ENCODE data around the gene POLR3GL.

The POLR3GL gene

DNA sequence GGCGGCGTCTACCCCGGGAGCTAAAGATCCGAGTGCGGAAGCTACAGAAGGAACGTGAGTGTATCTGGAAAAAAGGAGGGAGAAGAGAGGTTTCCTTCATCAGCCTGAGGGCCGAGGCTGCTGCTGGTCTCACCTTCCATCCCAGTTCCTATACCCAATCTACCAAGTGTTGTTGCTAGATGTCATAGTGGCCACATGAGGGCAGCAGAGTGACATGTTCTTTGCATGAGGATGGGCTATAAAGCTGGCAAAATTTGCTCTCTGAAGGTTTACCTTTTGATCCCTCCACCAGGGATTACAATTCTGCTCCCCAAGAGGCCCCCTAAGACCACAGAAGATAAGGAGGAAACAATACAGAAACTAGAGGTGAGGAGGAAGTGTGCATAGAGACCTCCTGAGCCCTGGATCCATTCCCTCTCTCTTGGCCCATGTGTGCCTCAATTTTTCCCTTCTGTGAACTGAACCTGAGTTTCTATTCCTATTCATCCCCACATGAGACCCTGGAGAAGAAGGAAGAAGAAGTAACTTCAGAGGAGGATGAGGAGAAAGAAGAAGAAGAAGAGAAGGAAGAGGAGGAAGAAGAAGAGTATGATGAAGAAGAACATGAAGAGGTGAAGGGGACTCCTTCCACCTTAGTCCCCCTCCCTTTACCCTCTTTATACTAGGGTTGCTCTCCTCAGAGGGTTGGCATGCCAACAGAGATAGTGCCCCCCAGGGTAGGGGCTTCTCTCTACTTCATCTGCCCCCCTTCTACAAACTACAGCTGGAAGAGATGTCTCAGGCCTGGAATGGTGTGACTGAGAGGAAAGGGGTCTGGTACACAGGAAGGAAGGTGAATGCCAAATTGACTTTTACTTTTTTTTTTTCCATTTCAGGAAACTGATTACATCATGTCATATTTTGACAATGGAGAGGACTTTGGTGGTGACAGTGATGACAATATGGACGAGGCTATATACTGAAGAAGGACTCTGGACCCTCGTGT, 13.3 kb downstream of the POLR3GL start:
- FAIRE-seq: peak; percentile 85

DNA sequence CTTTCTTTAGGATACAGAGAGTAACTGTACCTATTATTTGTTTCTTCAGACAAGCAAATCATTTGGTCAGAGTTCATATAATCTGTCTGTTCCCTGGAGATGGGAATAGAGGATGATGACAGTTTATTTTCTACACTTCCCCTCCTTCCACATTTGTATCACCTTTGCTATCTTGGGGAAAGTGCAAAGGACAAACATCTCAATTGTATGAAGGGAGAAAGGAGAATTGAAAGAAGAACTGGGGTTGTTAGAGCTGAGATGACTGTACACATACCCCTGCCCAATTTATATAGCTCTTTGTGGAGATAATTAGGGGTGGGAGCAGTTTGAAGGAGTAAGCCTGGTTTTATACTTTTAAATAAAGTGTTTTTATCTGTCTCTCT, 14.0 kb downstream of the POLR3GL start:
- no peak for FAIRE-seq

DNA sequence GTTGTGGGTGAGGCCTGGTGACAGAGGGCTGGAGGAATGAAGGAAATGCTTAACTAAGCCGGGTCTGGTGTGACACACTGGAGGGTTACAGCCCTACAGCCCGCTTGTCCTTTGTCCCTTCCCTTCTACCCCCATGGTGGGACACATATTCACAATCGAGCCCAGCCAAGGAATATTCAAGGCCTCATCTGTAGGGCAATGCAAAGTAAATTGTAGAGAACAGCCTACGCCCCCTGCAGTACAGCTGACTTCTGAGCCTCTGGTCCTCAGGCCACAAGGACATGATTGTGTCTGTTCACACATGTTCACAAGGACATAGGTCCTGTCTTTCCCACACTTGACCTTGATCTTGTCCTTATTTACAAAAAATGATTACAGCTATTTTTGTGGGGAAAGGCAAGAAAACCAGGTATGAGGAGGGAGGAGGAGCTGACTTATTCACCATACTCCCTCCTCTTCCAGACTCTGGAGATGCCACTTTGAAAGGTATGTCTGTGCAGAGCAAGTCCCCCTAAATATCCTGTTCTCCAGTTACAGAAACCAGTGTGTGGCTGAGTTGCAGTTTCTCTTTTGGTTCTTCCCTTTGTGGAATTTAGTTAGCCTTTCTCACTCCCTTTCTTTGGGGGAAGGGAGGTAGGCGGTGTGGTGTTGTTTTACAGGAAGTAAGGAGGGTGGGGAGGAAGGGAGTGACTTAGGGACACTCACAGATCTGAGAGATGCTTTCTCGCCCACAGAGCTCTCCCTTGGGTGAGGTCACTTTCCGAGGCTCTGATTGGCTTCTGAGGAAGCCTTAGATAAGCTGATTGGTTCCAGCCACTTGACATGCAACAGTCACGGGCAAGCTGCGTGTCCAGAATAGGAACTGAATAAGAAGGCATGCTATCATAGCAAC, 14.6 kb downstream of the POLR3GL start:
- FAIRE-seq: peak; percentile 87

DNA sequence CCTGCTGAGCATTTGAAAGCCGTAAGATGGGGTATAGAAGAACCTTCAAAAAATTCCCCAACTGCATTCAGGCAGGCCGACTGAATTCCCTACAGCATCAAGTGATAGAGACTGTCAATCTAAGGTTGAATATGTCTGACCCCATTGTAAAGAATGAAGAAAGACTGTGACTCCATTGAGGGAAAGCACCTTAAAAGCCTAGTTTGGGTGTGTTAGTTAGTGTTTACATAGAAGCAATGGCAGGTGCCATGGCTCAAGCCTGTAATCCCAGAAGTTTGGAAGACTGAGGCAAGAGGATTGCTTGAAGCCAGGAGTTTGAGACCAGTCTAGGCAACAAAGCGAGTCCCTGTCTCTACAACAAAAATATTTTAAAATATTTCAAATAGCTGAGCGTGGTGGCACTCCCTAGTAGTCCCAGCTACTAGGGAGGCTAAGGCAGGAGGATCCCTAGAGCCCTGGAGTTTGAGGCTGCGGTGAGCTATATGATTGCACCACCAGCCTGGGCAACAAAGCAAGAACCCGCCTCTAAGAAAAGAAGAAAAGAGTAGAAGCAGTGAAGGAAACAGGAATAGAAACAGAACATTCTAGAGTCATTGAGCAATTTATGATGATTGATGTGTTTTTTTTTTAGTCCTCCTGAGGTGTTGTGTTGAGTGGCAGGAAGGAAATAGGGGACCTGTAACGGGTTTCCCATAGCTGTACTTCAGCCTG, 15.4 kb downstream of the POLR3GL start:
- no peak for FAIRE-seq

DNA sequence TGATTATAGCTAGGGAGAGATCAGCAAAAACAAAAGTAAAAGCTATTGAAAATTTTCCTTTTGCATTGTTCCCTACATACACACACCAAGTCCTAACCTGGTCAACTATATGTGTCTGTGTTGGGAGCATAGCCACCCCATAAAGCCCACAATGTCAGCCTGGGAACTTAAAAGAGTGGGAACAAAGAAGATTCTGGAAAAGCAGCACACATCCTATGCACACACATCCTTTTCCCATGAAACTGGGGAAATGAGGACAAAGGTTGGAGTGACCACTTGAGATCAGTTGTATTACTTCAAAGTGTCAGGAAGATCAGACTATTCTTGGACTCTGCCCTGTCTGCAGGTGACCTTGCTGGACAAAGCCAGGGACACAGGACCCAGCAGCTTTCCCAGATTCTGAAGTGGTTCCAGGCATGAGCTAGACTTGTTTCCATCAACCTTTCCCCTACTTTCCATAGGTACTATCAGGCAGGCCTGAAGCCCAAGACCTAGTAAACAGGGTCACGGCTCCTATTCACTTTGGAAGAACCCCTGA, 16.0 kb downstream of the POLR3GL start:
- FAIRE-seq: no peak

DNA sequence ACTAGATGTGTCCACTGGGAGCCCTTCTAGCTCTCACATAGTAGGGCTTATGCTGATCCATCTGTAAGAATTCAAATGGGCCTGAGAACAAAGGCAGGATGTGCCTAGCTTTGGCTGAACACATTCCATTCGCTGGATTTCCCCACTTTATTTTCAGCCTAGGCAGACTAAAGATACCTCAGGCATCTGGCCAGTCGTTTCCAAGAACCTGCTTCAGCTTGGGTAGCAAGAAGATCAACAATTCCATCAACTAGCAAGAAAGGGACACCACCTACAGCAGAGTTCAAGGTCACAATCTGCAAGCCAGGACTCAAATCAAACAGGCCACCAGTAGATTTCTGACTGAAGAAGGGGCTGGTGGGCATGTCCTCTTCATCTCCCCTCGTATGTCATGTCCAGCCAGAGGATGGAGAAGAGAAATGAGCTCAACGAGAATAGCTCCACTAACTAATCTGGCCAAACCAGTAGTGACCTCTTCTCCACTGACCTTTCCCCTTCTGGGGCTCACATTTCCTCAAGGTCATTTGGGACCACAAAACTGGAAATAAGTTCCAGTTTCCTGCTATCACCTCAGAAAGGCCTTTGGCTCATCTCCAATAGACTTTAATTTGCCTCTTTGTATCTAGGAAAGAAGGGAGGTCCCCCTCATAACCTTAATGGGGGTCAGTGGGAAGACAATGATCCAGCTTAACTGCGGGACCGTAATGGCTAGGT, 17.7 kb downstream of the POLR3GL start:
- FAIRE-seq: no peak

DNA sequence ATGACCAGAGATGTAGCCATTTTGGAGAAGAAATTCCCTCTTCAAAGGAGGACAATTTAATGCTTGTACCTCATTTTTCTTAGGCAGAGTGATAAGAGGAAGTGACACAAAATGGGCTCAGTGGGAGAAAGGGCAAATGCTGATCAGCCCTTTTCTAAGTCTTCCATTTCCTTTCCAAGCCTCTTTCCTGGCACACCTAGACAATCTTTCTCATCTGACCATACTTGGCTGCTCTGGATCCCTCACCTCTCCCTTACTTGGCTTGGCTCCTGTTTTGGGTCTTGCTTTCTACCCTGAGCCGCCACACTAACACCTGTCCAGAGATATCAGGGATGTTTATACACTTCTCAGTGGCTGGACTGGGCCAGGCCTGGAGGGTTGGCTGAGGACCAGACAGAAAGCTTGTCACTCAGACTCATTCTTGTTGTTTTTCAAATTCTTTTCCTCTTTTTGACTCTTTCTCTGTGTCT, 18.8 kb downstream of the POLR3GL start:
- no peak for FAIRE-seq

DNA sequence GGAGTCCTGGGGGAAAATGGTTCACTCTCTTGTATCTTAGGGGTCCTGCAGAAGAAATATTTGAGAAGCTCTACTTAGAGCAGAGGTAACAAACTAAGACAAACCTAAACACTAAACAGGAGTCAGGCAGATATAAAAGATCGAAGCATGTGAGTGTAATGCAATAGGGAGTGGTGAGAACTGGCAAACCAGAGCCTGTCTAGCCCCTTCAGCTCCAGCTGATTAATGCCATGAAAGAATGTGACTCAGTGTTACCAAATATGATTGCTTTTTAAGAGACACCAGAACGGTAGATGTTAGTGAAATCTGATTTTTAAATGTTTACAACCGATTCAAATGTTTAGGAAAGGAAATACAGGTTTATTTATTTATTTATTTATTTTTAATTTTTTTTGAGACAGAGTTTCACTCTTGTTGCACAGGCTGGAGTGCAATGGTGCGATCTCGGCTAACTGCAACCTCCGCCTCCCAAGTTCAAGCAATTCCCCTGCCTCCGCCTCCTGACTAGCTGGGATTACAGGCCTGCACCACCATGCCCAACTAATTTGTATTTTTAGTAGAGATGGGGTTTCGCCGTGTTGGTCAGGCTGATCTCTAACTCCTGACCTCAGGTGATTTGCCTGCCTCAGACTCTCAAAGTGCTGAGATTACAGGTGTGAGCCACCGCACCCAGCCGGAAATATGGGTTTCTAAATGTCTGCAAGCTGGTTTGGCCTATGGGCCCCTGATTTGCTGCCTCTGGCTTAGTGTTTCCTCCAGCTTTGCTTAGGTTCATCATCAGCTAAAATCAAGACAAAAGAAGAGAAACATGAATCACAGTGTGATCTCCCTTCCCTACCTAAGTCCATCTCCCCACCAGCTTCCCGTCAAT, 19.7 kb downstream of the POLR3GL start:
- no peak for FAIRE-seq

DNA sequence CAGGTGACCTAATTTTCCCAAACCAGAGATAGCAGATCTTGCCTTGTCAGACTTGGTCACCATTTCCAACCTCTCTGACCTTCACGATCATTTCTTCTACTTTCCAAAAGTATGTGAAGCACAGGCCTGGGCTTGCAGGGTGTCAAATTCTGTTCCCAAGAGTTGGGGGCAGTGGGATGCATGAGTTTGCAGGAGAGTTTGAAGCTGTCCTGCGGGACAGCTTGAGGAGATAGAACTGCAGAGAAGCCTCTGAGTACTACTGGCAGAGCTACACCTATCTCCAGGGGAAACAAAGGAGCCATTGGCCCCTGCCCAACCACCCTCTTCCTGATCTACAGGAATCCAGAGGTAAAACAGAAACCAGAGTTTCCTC, 20.6 kb downstream of the POLR3GL start:
- FAIRE-seq: no peak

DNA sequence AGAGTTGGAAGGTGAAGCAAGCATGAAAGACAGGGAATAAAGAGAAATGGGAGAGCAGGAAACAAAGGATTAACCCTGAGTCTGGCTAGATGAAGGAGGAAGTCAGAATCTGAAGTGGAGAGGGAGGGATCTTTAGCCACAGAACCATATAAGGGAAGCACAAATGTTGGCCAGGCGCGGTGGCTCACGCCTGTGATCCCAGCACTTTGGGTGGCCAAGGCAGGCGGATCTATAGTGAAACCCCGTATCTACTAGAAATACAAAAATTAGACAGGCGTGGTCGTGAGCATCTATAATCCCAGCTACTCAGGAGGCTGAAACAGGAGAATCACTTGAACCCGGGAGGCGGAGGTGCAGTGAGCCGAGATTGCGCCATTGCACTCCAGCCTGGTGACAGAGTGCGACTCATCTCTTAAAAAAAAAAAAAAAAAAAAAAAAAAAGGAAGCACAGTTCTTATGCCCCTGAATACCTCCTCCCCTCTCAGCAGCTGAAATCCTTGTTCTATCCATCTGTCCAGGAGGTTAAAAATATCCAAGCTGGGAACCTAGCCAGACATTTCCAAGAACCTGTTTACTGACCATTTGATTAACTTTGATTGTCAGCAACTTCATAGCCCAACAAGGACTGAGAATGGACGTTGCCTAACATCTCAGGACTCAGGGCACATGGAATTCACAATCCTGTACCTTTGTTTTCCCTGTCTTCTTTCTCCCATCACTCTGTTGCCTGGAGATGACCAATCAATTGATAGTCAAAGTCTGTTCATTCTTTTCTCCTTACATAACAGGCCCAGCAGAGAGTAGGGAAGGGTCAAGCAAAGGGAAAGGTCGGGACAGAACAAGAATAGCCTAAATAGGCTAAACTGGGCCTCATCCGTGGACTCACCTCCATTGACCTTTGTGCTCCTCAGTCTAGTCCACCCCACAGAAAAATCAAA, 21.3 kb downstream of the POLR3GL start:
- FAIRE-seq: no peak

DNA sequence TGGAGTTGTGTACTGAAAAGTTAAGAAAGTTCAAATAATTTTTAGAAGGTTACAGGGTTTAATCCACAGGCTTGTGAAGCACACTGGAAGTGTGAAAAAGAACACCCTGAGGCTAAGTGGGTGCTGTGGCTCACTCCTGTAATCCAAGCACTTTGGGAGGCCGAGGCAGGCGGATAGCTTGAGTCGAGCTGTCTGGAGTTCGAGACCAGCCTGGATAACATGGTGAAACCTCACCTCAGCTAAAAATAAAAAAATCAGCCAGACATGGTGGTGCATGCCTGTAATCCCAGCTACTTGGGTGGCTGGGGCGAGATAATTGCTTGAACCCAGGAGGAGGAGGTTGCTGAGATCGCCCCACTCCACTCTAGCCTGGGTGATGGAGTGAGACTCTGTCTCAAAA, 22.1 kb downstream of the POLR3GL start:
- FAIRE-seq: no peak

DNA sequence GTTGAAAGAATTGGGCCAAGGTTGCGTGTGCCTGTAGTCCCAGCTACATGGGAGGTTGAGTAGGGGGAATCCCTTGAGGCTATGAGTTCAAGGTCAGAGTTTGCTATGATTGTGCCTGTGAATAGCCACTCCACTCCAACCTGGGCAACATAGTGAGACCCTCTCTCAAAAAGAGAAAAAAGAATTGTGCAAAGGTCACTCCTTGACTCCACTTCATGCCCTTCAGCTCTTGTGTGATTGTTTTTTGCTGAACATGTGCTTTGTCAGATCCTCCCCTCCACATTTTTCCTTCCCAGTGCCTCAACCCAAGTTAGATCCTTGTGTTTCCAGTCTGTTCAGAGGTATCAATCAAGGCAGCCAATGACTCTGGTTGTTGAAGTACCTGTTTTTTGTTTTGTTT, 23.4 kb downstream of the POLR3GL start:
- no peak for FAIRE-seq

DNA sequence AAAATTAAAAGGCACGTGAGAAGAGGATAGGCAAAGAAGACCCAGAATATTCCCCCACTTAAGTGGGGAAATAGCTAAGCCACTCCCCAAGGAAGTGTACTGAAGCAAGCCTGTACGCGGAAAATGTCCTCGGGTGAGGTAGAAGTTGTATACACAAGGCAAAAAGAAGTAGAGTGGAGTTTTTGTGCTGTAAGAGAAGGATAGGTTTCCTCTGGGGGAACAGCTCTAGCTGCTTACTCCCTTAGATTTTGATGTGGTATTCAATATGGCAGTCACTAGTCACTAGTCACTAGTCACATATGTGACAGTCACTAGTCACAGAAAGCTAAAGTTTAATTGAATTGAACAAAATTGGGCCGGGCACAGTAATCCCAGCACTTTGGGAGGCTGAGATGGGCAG, 24.3 kb downstream of the POLR3GL start:
- FAIRE-seq: no peak

DNA sequence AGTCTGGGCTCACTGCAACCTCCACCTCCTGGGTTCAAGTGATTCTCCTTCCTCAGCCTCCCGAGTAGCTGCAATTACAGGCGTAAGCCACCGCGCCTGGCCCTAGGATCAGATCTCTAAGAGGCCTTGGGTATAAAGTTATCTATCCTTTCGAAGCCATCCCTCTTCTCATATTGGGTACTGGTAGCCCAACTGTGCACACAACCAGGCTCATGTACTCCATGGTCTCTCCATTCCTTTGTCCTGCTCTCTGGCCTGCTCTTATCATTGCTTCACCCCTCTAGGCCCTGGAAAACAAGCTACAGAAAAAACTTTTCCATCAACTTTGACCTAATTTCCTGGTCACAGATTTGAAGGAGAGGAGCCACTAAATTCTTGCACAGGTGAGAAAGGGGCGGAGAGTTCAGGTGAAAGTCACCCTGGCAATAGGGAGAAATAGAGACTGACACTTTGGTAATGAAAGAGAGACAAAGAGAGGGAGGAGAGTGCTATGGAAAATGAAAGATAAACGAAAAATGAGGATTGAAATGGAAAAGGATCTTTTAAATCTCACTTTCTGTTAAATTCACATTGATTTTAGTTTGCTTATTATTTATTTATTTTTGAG, 25.9 kb downstream of the POLR3GL start:
- no peak for FAIRE-seq

DNA sequence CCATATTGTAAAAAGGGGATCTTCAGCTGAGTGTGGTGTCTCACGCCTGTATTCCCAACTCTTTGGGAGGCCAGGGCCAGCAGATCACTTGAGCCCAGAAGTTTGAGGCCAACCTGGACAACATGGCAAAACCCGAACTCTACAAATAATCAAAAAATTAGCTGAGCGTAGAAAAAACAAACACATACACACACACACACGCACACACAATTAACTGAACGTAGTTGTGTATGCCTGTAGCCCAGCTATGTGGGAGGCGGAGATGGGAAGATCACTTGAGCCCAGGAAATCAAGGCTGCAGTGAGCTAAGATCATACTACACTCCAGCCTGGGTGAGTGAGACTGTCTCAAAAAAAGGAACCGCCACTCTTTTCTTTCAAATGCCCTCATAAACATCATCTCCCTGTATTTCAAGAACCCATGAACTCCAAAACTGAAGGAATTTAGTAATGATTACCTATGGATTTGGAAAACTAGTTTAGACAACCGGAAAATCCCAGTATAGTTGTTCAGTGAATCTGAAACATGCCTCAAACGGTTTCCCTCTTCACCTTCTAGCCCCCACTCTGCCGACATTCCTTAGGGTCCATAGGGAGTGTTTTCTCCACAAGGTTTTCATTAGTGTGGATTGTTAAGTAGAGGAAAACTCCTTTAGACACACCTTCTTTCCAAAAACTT, 27.4 kb downstream of the POLR3GL start:
- no peak for FAIRE-seq

DNA sequence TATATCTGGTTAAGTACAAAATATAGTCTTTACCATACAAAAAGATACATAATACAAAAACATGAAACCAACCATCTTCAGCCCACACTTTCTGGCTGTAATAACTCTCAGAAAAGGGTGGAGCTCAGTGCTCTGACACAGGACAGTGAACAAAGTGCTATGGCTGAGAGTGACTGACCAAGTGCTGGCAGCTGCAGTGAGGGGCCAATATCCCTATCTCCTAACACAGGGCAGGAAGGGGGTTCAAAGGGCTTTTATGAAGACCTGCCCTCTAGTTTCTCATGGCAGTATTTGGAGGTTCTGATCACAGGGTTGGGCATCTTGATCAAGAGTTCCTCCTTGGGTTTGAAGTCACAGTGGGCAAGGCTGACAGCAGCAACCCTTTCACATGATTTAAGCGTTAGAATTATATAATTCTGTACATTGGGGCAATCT, 28.0 kb downstream of the POLR3GL start:
- no peak for FAIRE-seq

DNA sequence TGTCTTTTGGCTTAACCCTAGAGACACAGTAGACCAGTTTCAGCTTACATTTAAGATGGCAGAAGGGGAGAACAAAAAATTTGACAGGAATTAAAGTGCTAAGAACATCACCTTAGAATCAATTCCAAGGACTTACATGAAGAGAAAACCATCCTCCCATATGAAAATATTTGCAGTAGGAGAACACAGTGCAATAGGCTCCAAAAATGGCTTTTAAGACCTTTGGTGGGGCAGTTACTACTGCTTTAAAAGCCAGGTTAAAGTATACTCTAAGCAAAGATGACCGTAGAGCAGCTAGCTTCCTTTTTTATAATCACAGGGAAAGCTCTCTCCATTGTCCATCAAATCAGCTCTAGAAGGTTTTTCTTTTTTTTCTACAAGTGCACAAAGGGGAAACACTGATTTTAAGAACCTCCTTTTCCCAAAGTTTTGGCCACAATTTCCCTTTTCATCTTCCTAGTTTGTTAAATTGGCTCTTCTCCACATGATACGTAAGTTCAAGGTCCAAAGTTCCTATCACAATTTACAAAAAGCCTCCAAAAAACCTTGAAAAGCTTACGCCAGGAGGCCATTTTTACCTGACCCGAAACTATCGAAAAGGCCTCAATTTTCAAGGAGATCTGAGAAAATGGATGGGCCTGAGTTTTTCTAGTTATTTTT, 28.6 kb downstream of the POLR3GL start:
- FAIRE-seq: no peak
